Liver (tissue), 9 donors: ENCODE data around the gene LAMP2. TPM values are rescaled to one million over a fixed set of nuclear protein-coding genes. Genes with fewer than 3 reads are reported as not detected.
"Not testable (repeated sequence)": the region's sequence is repeated elsewhere in the genome, so short reads cannot be mapped to it uniquely, and the experiment has no call there.

Experiments used
- DNase-seq: peaks from one replicate; pipeline ENCODE4 v3.0.0-alpha.2; 2017; ENCODE audit warnings: low spot score
- H3K27ac ChIP-seq, 2 donors: one replicate each; pipeline ENCODE4 v1.7.0; 2013; ENCODE audit warnings: inconsistent platforms in 2 of 2, low read length in 2 of 2, control low read depth in 1 of 2, low read depth in 1 of 2, mild to moderate bottlenecking in 1 of 2
- H3K27me3 ChIP-seq, 4 donors: one replicate each; pipeline versions ENCODE4 v1.6.1 to v1.7.0; 2013; ENCODE audit warnings: low read length in 3 of 4, inconsistent platforms in 1 of 4, mild to moderate bottlenecking in 1 of 4, moderate library complexity in 1 of 4; ENCODE audit not compliant: control insufficient read depth in 4 of 4, insufficient read depth in 4 of 4
- H3K36me3 ChIP-seq, 4 donors: one replicate each; pipeline versions ENCODE4 v1.6.1 to v1.7.0; 2013; ENCODE audit warnings: low read length in 3 of 4, mild to moderate bottlenecking in 3 of 4, low read depth in 1 of 4, moderate library complexity in 1 of 4; ENCODE audit not compliant: control insufficient read depth in 4 of 4, insufficient read depth in 3 of 4
- H3K4me1 ChIP-seq, 4 donors: one replicate each; pipeline versions ENCODE4 v1.6.1 to v1.7.0; 2013; ENCODE audit warnings: low read length in 3 of 4, mild to moderate bottlenecking in 3 of 4, moderate library complexity in 1 of 4; ENCODE audit not compliant: control insufficient read depth in 4 of 4, insufficient read depth in 4 of 4
- H3K4me3 ChIP-seq, 3 donors: one replicate each; pipeline versions ENCODE4 v1.6.1 to v1.7.0; 2013; ENCODE audit warnings: low read length in 3 of 3, control low read depth in 1 of 3, low read depth in 1 of 3, mild to moderate bottlenecking in 1 of 3
- H3K9ac ChIP-seq, 2 donors: one replicate each; pipeline ENCODE4 v1.7.0; 2013; ENCODE audit warnings: low read length in 2 of 2, mild to moderate bottlenecking in 2 of 2, moderate library complexity in 2 of 2, control low read depth in 1 of 2, low read depth in 1 of 2
- H3K9me3 ChIP-seq, 4 donors: one replicate each; pipeline versions ENCODE4 v1.6.1 to v1.7.0; 2013; ENCODE audit warnings: low read length in 3 of 4; ENCODE audit not compliant: control insufficient read depth in 4 of 4
- ATF3 ChIP-seq: IDR thresholded peaks from 2 replicates; pipeline ENCODE4 v1.6.1; 2016; ENCODE audit warnings: antibody characterized with exemption
- CTCF ChIP-seq: fragments of 150-350 bp; IDR thresholded peaks from 2 replicates; pipeline ENCODE4 v1.5.1; 2017; ENCODE audit warnings: improper control_type of control experiment, low read depth, low read length; ENCODE audit not compliant: missing input control
- FOXA1 ChIP-seq: IDR thresholded peaks from 2 replicates; pipeline ENCODE4 v1.6.1; 2016; ENCODE audit warnings: antibody characterized with exemption
- GABPA ChIP-seq, 2 donors: IDR thresholded peaks in 1 of 2; conservative IDR thresholded peaks in 1 of 2; 2 replicates each; pipeline ENCODE4 v1.6.1; 2016; ENCODE audit warnings: antibody characterized with exemption in 2 of 2, mild to moderate bottlenecking in 1 of 2, moderate library complexity in 1 of 2
- HNF4A ChIP-seq, 2 donors: conservative IDR thresholded peaks; 2 replicates each; pipeline ENCODE4 v1.6.1; 2016; ENCODE audit warnings: antibody characterized with exemption in 2 of 2, mild to moderate bottlenecking in 2 of 2
- HNF4G ChIP-seq: IDR thresholded peaks from 2 replicates; pipeline ENCODE4 v1.6.1; 2016; ENCODE audit warnings: antibody characterized with exemption
- JUND ChIP-seq, 2 donors: IDR thresholded peaks; 2 replicates each; pipeline ENCODE4 v1.6.1; 2016; ENCODE audit warnings: antibody characterized with exemption in 2 of 2
- MAX ChIP-seq: IDR thresholded peaks from 2 replicates; pipeline ENCODE4 v1.6.1; 2016; ENCODE audit warnings: antibody characterized with exemption
- NR2F2 ChIP-seq: IDR thresholded peaks from 2 replicates; pipeline ENCODE4 v1.6.1; 2016; ENCODE audit warnings: antibody characterized with exemption
- REST ChIP-seq: IDR thresholded peaks from 2 replicates; pipeline ENCODE4 v1.6.1; 2016; ENCODE audit warnings: antibody characterized with exemption, mild to moderate bottlenecking
- RXRA ChIP-seq, 2 donors: IDR thresholded peaks; 2 replicates each; pipeline ENCODE4 v1.6.1; 2017 to 2018; ENCODE audit warnings: antibody characterized with exemption in 2 of 2, mild to moderate bottlenecking in 1 of 2
- SP1 ChIP-seq: IDR thresholded peaks from 2 replicates; pipeline ENCODE4 v1.6.1; 2018; ENCODE audit warnings: antibody characterized with exemption, mild to moderate bottlenecking
- TAF1 ChIP-seq: conservative IDR thresholded peaks from 2 replicates; pipeline ENCODE4 v1.6.1; 2016; ENCODE audit warnings: antibody characterized with exemption, mild to moderate bottlenecking
- YY1 ChIP-seq: IDR thresholded peaks from 2 replicates; pipeline ENCODE4 v1.6.1; 2016; ENCODE audit warnings: antibody characterized with exemption, mild to moderate bottlenecking
- WGBS: extraction: QIAGEN DNeasy Blood & Tissue Kit; methylation state at CpG from one replicate; pipeline ENCODE4 v1.1.7; 2013; 5-methylcytosine and 5-hydroxymethylcytosine counted together
- polyA plus RNA-seq, 2 donors: library from polyadenylated mRNA; stranded (reverse) in 1 of 2; unstranded in 1 of 2; fragments of 200-250 nt in 1 of 2; fragments of >200 nt in 1 of 2; fragmentation: Nextera tagmentation in 1 of 2; extraction: Ambion mirVana in 1 of 2; gene quantifications; one replicate each; pipeline versions ENCODE4 v1.2.1 to v1.2.3, GENCODE V29; 2013 to 2015
- total RNA-seq, 2 donors: library from RNA; depleted of rRNA; stranded (reverse); fragments of >200 nt; gene quantifications; one replicate each; pipeline ENCODE4 v1.2.3, GENCODE V29; 2014
- donor health status: healthy.
- donor health status: healthy.
- donor health status: healthy.
- donor health status: healthy.
- donor health status: healthy.

Gene LAMP2
- total and polyA plus RNA-seq, 4 donors, result 80.0 to 140 (median 119) TPM

GRCh38 chrX:120499301-120500072 lies 30.4 kb upstream of the LAMP2 start:
- H3K27ac ChIP-seq, result no peak overlapping the region
- no peak for DNase-seq
- H3K9me3 ChIP-seq, result no peaks in the 10 kb centered on the region
- H3K36me3 ChIP-seq, result no peaks in the 10 kb centered on the region
- TF ChIP-seq TAF1 (no peak), RXRA (IDR thresholded peaks at IDR 0.05) (no peak), REST (no peak)
- 66% methylated on average over 4 of the region's 4 CpGs for WGBS
- H3K4me1 ChIP-seq, result no peaks in the 10 kb centered on the region
- no peak overlapping the region for H3K4me3 ChIP-seq
- H3K9ac ChIP-seq, result no peak overlapping the region
- no peaks in the 10 kb centered on the region for H3K27me3 ChIP-seq

GRCh38 chrX:120490119-120490518 lies 21.0 kb upstream of the LAMP2 start:
- H3K36me3 ChIP-seq, H3K4me3 ChIP-seq, DNase-seq, H3K9me3 ChIP-seq, H3K9ac ChIP-seq, H3K27me3 ChIP-seq, H3K4me1 ChIP-seq, H3K27ac ChIP-seq: not testable (repeated sequence)
- 95% methylated on average over 2 of the region's 2 CpGs for WGBS

- H3K9me3 ChIP-seq, result peaks cover 0 to 2% (median 0%) of the 10 kb centered on the region in 4 donors
- 29% methylated on average over 9 of the region's 9 CpGs for WGBS
- no peak for DNase-seq
- no peak overlapping the region for H3K9ac ChIP-seq
- no peak overlapping the region for H3K4me3 ChIP-seq
- no peak overlapping the region for H3K27ac ChIP-seq
- TF ChIP-seq TAF1, result no peak
- no peak for TF ChIP-seq HNF4A (conservative IDR thresholded peaks at IDR 0.05)
- no peaks in the 10 kb centered on the region for H3K36me3 ChIP-seq
- no peaks in the 10 kb centered on the region for H3K27me3 ChIP-seq
- peaks cover 2 to 8% (median 3%) of the 10 kb centered on the region in 4 donors for H3K4me1 ChIP-seq
Observed at GRCh38 chrX:120486786-120487185, 17.7 kb upstream of the LAMP2 start.

- Histone ChIP-seq H3K9ac (peak overlapping the region in 1 of 2 donors; percentile 72), H3K4me3 (peak overlapping the region; percentile 15 to 64 (median 32)), H3K36me3 (no peaks in the 10 kb centered on the region), H3K27ac (peak overlapping the region; percentile 82 to 94), H3K27me3 (no peaks in the 10 kb centered on the region), H3K9me3 (peaks cover 0 to 2% (median 0%) of the 10 kb centered on the region in 4 donors), H3K4me1 (peaks cover 2 to 8% (median 3%) of the 10 kb centered on the region in 4 donors)
- WGBS, result 2% methylated on average over 39 of the region's 39 CpGs
- DNase-seq, result peak; percentile 48
- TF ChIP-seq SP1 (peak; percentile 81), NR2F2 (peak; percentile 71), GABPA (IDR thresholded peaks at IDR 0.05 in 1 of 2, conservative IDR thresholded peaks at IDR 0.05 in 1 of 2) (peak in 1 of 2 donors; percentile 19), HNF4G (peak; percentile 61), YY1 (peak; percentile 62), MAX (peak; percentile 42), JUND (IDR thresholded peaks at IDR 0.05) (peak in 1 of 2 donors; percentile 51), ATF3 (no peak), FOXA1 (no peak), CTCF (peak; percentile 55), HNF4A (conservative IDR thresholded peaks at IDR 0.05) (peak; percentile 82 to 88), TAF1 (no peak)
Observed at GRCh38 chrX:120485638-120486520, 16.8 kb upstream of the LAMP2 start.
